Skin of body (tissue), 2 donors: ENCODE data around the gene TENM3. TPM values are rescaled to one million over a fixed set of nuclear protein-coding genes. Genes with fewer than 3 reads are reported as not detected.
"Not testable (repeated sequence)": the region's sequence is repeated elsewhere in the genome, so short reads cannot be mapped to it uniquely, and the experiment has no call there.

Experiments
- DNase-seq: peaks from one replicate; lab custom pipeline; 2025; lab: John Stamatoyannopoulos, UW
- total RNA-seq: library from RNA; depleted of rRNA; stranded (reverse); fragments of >200 nt; gene quantifications from one replicate; pipeline ENCODE4 v1.2.3, GENCODE V29; 2014

Gene TENM3
- total RNA-seq, 1 donor from 2014 or later = 10.2 TPM

- DNase-seq = no peak
These were observed 564.8 kb downstream of the TENM3 start for GRCh38 chr4:182807767-182808548.

- no peak for DNase-seq
These were observed 565.6 kb downstream of the TENM3 start for GRCh38 chr4:182808673-182809416.

- no peak for DNase-seq
These were observed 566.4 kb downstream of the TENM3 start for GRCh38 chr4:182809417-182810102.

GRCh38 chr4:182810103-182810615, 567.0 kb downstream of the TENM3 start:
- DNase-seq = no peak

DNA sequence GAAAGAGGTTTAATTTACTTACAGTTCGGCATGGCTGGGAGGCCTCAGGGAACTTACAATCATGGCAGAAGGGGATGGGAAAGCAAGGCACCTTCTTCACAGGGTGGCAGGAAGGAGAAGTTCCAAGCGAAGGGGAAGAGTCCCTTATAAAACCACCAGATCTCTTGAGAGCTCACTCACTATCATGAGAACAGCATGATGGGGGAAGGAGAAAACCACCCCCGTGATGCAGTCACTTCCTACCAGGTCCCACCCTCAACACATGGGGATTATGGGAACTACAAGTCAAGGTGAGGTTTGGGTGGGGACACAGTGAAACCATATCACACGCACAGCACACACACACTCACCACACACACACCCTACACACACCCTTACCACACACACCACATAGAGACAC, 569.7 kb downstream of the TENM3 start:
- DNase-seq = no peak

GRCh38 chr4:182814065-182814464, 570.9 kb downstream of the TENM3 start:
- not testable (repeated sequence) for DNase-seq

DNA sequence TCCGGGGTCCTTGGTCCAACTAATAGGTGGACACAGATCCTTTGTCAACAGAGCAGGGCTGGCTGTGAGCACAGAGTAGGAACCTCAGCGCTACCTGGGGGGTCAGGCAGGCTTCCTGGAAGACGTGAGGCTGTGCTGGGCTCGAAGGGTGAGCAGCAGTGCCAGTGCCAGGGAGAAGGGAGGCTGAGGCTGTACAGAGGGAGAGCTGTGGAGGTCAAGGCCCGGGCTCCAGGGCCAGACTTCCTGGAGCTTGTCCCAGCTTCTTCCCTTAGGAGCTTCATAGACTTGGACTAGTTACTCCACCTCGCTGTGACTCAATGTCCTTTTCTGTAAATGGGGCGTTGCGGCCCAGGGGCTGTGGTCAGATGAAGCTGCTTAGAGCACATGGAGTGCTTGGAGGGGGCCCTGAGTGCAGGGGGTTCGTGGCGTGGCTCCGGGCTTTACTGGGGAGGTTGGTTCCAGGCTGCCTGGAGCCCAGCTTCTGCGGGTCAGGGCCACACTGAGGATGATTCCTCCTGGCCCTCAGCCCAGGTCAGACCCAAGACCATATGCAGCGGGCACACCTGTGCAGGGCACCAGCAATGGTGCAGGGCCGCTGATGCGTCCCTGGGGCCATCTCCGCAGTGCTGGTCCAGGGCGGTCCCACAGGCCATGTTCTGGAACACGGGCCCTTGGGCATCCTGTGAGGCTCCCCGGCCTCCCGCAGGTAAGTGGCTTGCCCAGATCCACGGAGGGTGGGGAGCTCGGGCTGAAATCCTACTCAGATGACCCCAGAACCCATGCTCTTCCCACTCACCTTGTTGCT, 575.9 kb downstream of the TENM3 start:
- no peak for DNase-seq

- DNase-seq = no peak
These were observed 576.5 kb downstream of the TENM3 start for GRCh38 chr4:182819751-182820150.

DNA sequence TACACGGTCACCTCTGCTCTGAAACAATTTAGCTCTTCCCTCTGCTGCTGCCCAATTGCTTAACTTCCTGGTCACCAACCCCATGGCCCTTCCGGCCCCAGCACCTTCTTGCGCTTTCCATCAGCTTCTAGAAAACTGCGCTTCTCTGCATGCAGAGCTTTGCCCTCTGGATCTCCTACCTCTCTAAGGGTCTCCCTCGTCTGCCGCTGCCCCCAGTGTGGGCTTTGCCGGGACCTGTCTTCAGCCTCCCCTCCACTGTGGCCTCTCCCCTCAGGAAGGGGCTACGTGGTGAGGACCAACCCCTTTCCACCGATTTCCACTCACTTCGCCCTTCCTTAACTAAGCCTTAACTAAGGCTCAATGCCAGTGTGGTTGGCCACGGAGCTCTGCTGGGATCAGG, 579.4 kb downstream of the TENM3 start:
- DNase-seq = no peak

GRCh38 chr4:182823576-182823975, 580.4 kb downstream of the TENM3 start:
- no peak for DNase-seq

GRCh38 chr4:182825003-182825402, 581.8 kb downstream of the TENM3 start:
- DNase-seq = no peak

- DNase-seq = no peak
These were observed 582.6 kb downstream of the TENM3 start for GRCh38 chr4:182825786-182826185.

DNA sequence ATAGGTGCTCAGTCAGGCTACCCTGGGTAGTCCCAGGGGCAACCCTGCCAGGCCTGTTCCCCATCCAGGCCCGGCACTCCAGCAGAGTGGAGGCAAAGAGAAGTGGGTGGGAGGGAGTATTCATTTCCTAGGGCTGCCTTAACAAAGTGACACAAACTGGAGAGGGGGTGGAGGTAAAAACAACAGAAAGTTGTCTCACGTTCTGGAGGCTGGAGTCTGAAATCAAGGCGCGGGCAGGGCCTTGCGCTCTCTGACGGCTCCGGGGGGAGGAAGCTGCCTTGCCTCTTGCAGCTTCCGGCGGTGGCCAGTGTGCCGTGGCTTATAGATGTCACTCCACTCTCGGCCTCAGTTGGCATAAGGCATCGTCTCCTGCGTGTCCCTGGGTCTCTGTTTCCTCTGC, 583.2 kb downstream of the TENM3 start:
- no peak for DNase-seq

- DNase-seq = no peak
These were observed 584.0 kb downstream of the TENM3 start for GRCh38 chr4:182827166-182827565.

DNA sequence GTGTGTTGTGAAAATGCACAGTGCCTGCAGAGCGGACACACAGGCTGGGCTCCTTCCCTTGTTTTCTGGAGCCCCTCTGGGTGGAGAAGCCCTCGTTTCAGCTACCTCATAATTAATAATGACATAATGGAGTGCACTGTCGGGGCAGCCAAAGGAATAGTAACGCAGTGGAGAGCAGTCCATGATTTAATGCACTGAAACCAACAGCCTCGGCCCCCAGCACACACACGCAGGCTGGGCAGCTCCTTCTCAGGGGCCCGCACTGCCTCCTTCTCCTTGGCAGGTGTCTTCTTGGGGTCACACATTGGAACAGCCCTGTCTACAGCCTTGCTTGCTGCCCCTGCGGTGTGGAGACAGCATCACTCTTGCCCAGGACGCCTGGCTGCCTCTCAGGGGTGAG, 584.8 kb downstream of the TENM3 start:
- no peak for DNase-seq

DNA sequence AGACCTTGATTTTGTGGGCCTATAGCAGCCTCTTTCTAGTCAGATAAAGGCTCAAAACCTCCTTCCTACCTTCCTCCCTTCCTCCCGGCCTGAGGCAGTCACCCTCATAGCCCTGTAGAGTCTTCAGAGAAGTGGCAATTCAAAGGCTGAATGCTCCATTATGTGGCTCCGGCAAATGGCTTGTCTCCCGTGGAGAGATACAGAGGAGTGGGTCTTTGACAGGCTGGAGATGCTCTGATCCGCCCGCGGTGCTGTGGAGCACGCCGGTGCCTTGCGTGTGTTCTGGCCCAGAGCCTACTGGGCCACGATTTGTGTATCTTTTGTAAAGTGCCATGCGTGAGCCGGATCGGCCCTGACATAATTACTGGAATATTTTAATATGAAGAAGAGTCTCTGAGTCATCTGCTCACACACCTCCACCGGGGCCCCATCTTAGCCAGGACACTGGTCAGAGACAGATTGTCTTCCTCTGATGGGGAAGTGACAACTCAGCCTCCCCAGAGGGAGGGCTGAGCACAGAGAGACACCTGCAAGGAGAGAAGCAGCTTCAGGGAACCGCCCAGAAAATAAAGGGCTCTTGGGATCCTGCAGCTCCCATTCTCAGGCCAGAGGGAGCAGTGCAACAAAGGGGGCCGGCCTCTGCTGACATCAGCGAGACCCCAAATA, 585.3 kb downstream of the TENM3 start:
- no peak for DNase-seq

GRCh38 chr4:182829196-182829595, 586.0 kb downstream of the TENM3 start:
- DNase-seq = no peak

GRCh38 chr4:182831376-182831775, 588.2 kb downstream of the TENM3 start:
- no peak for DNase-seq

- DNase-seq = no peak
These were observed 589.3 kb downstream of the TENM3 start for GRCh38 chr4:182832352-182833120.
